Chondrocyte (in vitro differentiated cells): Measurements from ENCODE around the gene FAM78A. TPM values are rescaled to one million over a fixed set of nuclear protein-coding genes. Genes with fewer than 3 reads are reported as not detected.
"Not testable (repeated sequence)": the region's sequence is repeated elsewhere in the genome, so short reads cannot be mapped to it uniquely, and the experiment has no call there.

Source experiments
- DNase-seq: peaks from one replicate; pipeline ENCODE4 v3.0.0; 2021; ENCODE audit warnings: mixed read lengths, low spot score
- H3K27ac Mint-ChIP-seq: one replicate; pipeline ENCODE4 v1.8.0; 2021; ENCODE audit warnings: mild to moderate bottlenecking, moderate library complexity, mixed read lengths; ENCODE audit not compliant: unreplicated experiment
- H3K27me3 Mint-ChIP-seq: 2 replicates; pipeline ENCODE4 v1.8.0; 2021; ENCODE audit warnings: low read depth, mixed read lengths
- H3K36me3 Mint-ChIP-seq: 2 replicates; pipeline ENCODE4 v1.8.0; 2021; ENCODE audit warnings: low read depth, mixed read lengths
- H3K4me1 Mint-ChIP-seq: 2 replicates; pipeline ENCODE4 v1.8.0; 2021; ENCODE audit warnings: low read depth, mild to moderate bottlenecking, mixed read lengths
- H3K4me3 Mint-ChIP-seq: one replicate; pipeline ENCODE4 v1.8.0; 2021; ENCODE audit warnings: mild to moderate bottlenecking, moderate library complexity, mixed read lengths; ENCODE audit not compliant: unreplicated experiment
- H3K9me3 Mint-ChIP-seq: 2 replicates; pipeline ENCODE4 v1.8.0; 2021; ENCODE audit warnings: low read depth, mixed read lengths
- total RNA-seq: library from RNA; stranded (reverse); gene quantifications from 3 replicates; pipeline ENCODE4 v1.2.1, GENCODE V29; 2021
- TF ChIP-seq, protein P1 (sequence below): fragments of 200-600 bp; sonication (generic); IDR thresholded peaks from 2 replicates; pipeline ENCODE4 v1.5.0; 2021; ENCODE audit warnings: antibody characterized with exemption, mild to moderate bottlenecking, moderate library complexity

The FAM78A gene
- total RNA-seq, 1 donor from 2014 or later, result 1.6 TPM

GRCh38 chr9:131214286-131214856, 61.9 kb downstream of the FAM78A start:
- TF ChIP-seq, protein P1, sequence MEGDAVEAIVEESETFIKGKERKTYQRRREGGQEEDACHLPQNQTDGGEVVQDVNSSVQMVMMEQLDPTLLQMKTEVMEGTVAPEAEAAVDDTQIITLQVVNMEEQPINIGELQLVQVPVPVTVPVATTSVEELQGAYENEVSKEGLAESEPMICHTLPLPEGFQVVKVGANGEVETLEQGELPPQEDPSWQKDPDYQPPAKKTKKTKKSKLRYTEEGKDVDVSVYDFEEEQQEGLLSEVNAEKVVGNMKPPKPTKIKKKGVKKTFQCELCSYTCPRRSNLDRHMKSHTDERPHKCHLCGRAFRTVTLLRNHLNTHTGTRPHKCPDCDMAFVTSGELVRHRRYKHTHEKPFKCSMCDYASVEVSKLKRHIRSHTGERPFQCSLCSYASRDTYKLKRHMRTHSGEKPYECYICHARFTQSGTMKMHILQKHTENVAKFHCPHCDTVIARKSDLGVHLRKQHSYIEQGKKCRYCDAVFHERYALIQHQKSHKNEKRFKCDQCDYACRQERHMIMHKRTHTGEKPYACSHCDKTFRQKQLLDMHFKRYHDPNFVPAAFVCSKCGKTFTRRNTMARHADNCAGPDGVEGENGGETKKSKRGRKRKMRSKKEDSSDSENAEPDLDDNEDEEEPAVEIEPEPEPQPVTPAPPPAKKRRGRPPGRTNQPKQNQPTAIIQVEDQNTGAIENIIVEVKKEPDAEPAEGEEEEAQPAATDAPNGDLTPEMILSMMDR, result no peak
- H3K27ac Mint-ChIP-seq, result no peak overlapping the region

DNA sequence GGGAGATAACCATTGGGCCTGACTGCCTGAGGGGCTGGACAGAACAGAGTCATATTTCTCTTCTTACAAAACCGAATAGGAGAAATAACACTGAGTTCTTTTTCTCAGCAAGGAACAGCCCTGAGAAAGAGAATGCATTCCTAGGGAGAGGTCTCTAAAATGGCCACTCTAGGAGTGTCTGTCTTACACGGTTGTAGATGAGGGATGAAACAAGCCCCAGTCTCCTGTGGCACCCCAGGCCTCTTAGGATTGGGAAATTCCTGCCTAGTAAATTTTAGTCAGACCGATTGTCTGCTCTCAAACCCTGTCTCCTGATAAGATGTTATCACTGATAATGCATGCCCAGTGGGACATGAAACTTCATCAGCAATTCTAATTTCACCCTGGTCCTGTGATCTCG, 64.4 kb downstream of the FAM78A start:
- Mint-ChIP-seq H3K9me3 (peaks cover 23% of the 10 kb centered on the region), H3K36me3 (peaks cover 33% of the 10 kb centered on the region)
- H3K4me1 Mint-ChIP-seq, DNase-seq, H3K4me3 Mint-ChIP-seq, H3K27me3 Mint-ChIP-seq, H3K27ac Mint-ChIP-seq: not testable (repeated sequence)

More at GRCh38 chr9:131214286-131214856, 61.9 kb downstream of the FAM78A start:
- DNase-seq, result no peak
- peaks cover 16% of the 10 kb centered on the region for H3K4me1 Mint-ChIP-seq
- H3K9me3 Mint-ChIP-seq, result peaks cover 23% of the 10 kb centered on the region
- H3K4me3 Mint-ChIP-seq, result no peak overlapping the region
- H3K27me3 Mint-ChIP-seq, result no peaks in the 10 kb centered on the region
- H3K36me3 Mint-ChIP-seq, result peaks cover 25% of the 10 kb centered on the region

Other genes starting within 250 kb of the FAM78A start
- gene AIF1L, start 180.0 kb downstream of the FAM78A start, total RNA-seq, result 4.1 to 33.1 TPM (median 30.1 TPM) in 3 replicates
- gene NUP214, start 150.9 kb downstream of the FAM78A start, total RNA-seq, result 32.6 to 48.3 TPM (median 36.0 TPM) in 3 replicates
- 1.1 to 2.3 TPM (median 1.5 TPM) in 3 replicates for gene PLPP7, start 13.2 kb upstream of the FAM78A start, total RNA-seq
- 233 to 235 TPM (median 235 TPM) in 3 replicates for gene PRRC2B, start 117.6 kb upstream of the FAM78A start, total RNA-seq
- gene POMT1, start 226.4 kb upstream of the FAM78A start, total RNA-seq, result 46.7 to 48.0 TPM (median 46.8 TPM) in 3 replicates